Activated naive CD8-positive, alpha-beta T cell treated with anti-CD3 and anti-CD28 coated beads, Interleukin-2, amount 50 U/mL, for 16 hours (primary cell): ENCODE results near the gene LMNTD1.
"Not testable (repeated sequence)": the region's sequence is repeated elsewhere in the genome, so short reads cannot be mapped to it uniquely, and the experiment has no call there.

Experiments
- DNase-seq: peaks from one replicate; pipeline ENCODE4 v3.0.0-alpha.2; 2020; ENCODE audit warnings: low read depth, low spot score

The LMNTD1 gene

GRCh38 chr12:25433024-25433423 is 120.1 kb downstream of the LMNTD1 start:
- DNase-seq: no peak

DNA sequence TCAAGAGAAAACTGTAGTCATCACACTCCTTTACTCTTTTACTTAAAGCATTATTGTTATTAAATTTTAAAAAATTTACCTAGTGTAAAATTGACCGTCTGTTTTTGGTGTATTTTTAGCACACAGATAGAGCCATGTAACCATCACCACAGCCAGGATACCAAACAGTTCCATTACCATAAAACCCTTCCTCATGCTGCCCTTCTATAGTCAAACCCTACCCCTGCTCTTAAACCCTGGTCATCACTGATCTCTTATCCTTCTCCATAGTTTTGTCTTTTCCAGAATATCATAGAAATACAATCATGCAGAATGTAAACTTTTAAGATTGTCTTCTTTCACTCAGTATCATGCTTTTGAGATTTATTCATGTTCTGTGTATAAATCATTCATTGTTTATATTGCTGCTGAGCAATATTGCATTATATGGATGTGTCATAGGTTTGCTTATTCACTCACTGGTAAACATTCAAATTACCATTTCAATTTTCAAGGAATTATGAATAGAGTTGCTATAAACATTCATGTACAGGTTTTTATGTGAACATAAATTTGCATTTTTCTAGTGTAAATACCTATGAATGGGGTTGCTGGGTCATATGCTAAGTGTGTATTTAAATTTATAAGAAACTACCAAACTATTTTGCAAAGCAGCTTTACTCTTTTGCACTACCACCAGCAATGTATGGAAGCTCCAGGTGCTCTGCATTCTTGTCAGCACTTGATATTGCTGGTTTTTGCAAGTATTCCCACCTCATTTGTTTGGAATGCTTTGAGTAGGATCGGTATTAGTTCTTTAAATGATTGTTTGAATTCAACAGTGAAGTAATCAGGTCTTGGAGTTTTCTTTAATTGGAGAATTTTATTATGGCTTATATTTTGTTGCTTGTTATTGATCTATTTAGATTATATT is 125.5 kb downstream of the LMNTD1 start:
- DNase-seq: no peak

- DNase-seq: not testable (repeated sequence)
Measured at GRCh38 chr12:25426821-25427220, 126.3 kb downstream of the LMNTD1 start.
